NOMO-1 treated with DMSO at 0.1 percent for 48 hours (cell line): Measurements from ENCODE around the gene NCF4.

Source experiments
- DNase-seq: peaks from one replicate; lab custom pipeline; 2025; ENCODE audit not compliant: unreplicated experiment; lab: John Stamatoyannopoulos, UW

NCF4 gene

DNA sequence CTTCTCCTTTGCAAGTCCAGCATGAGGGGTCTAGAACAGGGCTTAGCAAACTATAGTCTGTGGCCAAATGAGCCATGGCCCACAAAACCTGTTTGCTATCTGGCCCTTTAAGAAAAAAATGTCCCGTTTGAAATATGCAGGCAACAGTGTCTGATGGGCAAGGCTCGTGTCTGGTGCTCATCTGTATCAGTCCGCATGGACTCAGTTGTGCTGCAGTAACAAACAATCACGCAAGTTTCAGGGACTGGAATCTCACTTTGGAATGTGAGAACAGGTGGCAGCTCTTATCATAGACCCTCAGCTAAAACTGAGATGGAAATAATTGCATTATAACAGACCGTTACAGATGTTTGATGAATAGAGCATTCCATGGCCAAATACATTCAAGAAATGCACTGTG, 24.9 kb upstream of the NCF4 start:
- DNase-seq, result no peak

DNA sequence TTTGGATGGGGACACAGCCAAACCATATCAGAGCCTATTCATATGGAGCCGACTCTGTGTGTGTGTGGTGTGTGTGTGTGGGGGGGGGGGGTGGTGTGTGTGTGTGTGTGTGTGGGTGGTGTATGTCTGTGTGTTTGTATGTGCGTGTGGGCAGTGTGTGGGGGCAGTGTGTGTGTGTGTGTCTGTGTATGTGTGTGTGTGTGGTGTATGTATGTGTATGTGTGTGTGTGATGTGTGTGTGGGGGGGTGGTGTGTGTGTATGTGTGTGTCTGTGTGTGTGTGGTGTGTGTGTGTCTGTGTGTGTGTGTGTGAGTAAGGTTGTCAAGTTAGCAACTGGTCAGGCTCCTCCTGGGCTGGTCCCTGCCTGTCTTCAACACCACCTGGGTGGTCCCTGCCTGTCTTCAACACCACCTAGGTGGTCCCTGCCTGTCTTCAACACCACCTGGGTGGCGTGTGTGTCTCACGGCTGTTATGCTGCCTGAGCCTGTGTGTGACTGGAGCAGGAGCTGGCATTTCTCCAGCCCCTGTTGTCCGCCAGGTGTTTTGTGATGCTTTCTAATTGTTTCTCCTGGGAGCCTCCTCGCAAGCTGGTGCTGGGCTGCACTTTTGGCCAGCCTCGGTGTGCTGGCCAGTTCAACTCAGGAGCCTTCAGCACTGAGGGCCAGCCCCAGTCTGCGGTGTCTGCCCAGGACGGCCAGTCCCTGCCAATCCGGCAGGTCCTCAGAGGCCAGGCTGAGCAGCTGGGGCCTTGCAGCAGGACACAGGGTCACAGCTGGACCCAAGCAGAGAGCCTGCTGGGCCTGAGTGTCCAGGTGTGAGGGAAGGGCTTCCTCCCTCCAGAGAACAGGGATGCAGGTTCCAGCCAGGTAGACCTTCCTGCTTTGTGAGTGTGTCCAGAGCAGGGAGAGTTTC, 22.4 kb upstream of the NCF4 start:
- no peak for DNase-seq

DNA sequence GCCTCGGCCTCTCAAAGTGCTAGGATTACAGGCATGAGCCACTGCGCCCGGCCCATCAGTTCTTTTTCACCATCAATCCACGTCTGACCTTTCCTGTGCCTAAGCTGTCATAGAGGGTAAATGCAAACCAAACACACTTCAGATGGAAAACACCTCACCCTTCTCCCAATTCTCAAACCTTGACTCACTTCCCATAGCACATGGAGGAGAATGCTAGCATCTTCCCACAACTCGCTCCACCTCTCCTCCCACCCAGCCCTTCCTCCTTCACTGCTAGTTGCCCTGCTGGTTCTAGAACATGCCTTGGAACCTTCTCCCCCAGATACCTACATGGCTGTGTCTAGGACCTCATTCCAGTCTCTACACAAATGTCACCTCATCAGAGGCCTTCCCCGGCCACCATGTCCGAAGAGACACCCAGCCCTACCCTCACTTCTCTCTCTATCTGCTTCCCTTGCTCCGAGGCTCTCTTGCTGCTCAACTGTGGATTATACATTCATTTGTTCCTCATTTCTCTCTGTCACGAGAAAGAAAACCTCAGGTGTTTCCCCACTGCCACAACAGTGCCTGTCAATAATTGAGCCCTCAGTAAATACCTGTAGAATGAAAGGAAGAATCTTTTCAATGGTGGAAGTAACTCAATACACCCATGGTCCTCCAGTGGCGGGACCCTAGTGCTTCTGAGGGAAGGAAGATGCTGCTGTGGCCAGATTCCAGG, 21.3 kb upstream of the NCF4 start:
- DNase-seq, result no peak

DNA sequence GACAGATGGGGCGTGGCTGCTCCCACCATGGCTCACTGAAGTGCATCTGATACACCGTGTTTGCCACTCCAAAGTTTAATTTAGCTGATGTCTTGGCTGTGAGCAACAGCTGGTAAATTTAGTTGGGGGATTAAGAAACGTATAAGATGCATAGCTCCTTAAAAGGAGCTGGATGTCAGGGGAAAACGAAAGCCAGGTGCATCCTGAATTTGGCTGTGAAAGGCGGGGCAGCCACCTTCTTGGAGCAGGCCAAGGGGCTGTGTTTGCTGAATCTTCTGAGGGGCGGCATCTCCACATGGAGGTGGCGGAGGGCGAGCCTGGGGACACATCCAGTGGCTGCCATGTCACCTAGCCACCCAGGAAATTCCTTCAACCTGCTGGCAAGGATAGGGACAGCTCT, 20.7 kb upstream of the NCF4 start:
- DNase-seq, result no peak

DNA sequence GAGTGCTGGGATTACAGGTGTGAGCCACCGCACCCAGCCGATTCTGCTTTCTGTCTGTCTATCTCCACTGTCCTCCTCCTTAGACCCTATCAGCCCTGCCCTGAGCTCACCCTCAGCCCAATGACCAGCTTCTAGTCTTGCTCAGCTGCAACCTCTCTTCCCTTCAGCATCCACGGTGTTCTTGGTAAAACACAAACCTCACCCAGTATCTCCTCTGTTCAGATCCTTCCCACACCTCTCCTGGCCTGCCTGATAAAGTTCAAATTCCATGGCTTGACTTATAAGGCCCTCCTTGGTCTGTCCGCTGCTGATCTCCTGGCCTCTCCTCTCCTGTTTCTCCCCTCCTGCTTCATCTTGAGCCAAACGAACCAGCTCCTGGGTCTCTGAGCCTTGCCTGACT, 14.5 kb upstream of the NCF4 start:
- DNase-seq, result no peak

DNA sequence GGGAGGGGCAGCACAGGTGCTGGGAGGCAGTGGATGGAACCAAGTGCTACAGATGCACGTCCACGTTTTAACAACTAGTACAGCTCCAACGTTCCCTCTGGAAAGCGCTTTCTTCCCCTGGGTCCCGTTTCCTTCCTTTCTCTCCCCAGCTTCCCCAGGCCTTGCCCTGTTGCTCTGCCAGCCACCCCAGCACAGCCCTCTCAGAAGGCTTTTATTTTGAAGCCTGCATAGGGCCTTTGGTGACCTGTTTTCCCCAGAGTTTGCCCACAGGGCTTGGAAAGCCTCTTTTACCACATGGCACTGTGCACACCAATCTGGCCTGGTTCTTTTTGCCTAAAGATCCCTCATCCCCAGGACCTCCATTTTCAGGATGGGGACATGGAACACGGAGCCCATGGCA, 13.9 kb upstream of the NCF4 start:
- no peak for DNase-seq

DNA sequence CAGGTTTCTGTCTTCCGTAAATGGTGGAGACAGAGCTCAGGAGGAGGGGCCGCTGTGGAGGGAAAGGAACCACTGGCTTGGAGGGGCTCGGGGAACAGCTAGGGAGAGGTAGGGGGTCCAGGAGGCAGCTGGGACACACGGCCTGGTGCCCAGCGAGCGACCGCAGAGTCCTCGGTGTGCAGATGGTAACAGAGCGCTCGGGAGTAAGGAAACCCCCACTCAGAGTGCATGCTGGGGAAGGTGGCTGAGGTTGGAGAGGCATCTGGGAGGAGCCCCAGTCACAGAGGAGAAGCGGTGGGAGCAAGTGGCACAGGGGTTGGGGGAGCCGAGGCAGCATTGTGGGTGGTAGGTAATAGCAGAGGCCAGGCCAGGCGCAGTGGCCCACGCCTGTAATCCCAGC, 10.8 kb upstream of the NCF4 start:
- DNase-seq, result no peak

DNA sequence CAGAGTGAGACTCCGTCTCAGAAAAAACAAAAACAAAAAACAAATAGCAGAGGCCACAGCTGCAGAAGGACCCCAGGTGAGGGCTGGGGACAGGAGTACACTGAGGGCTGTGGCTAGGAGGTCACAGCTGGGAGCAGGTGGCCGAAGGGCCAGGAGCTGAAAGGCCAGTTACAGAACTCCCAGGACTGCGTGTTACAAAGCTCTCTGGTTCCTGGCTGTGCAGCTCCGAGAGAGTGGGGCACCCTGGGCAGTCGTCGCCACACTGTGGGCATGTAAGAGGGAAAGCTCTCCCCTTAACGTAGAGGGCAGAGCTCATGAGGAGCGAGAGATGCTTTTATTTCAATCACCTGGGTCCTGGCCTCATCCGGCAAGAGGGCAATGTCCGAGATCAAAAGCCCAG, 10.1 kb upstream of the NCF4 start:
- no peak for DNase-seq

DNA sequence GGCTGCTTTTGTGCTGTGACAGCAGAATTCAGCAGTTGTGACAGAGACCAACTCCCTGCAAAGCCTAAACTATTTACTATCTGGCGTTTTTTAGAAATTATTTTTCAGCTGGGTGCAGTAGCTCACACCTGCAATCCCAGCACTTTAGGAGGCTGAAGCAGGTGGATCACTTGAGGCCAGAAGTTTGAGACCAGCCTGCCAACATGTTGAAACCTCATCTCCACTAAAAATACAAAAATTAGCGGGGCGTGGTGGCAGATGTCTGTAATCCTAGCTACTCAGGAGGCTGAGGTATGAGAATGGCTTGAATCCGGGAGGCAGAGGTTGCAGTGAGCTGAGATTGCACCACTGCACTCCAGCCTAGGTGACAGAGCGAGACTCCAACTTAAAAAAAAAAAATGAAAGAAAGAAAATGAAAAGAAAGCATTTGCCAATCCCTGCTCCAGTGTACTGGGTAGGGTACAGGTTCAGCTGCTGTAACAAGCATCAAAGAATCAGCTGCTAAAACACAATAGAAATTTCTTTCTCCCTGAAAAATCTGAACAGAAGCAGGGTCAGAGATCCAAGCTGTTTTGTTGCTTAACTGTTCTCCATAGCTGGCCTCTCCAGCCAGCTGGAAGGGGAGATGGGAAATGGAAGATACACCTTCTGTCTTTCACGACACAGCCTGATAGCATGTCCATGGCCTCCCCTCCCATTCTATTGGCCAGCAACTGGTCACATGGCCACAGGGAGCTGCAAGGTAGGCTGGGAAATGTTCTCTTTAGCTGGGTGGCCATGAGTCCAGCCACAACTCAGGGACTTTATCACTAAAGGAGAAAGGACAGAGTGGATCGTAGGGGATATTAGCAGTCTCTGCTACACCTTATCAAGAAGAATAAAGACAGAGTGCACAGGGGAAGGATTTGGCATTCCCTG, 8.5 kb upstream of the NCF4 start:
- DNase-seq, result no peak

DNA sequence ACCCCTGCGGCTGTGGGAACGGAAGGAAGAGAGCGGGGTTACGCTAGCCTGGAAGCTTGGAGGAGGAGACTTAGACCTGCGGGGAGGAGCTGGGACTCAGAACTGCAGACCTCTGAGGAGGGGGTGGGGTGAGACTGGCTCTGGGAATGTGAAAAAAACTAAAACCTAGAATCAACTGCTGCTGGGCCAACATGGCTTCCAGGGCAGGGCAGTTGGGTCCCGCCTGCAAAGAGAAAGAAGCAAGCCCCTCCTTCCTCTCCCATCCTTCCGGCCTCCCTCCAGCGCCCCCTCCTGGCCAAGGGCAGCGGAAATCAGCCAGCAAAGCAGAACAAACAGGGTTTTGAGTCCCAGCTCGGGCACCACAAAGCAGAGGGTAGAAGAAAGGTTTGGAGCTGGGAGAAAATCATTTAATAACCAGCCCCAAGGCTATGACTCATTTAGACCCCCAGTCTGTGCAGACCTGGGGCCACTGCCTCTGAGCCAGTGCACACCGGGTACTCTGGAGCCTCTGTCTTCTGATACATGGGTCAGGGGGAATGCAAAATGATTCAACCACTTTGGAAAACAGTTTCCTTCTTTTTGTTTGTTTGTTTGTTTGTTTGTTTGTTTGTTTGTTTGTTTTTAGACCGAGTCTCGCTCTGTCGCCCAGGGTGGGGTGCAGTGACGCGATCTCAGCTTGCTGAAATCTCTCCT, 7.3 kb upstream of the NCF4 start:
- DNase-seq, result peak; percentile 61

DNA sequence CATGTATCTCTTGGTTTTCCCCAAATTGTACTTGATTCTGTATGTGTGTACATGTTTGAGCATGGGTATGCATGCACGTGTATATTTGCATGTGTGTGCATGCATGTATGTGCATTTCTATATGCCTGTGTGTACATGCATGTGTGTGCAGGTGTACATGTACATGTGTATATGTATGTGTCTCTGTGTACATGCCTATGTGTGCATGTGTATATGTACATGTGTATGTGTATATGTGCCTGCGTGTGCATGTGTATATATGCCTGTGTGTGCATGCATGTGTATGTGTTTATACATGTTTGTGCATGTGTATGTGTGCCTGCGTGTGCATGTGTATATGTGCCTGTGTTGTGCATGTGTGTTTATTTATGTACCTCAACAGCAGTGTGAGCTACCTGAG, 5.3 kb upstream of the NCF4 start:
- no peak for DNase-seq

DNA sequence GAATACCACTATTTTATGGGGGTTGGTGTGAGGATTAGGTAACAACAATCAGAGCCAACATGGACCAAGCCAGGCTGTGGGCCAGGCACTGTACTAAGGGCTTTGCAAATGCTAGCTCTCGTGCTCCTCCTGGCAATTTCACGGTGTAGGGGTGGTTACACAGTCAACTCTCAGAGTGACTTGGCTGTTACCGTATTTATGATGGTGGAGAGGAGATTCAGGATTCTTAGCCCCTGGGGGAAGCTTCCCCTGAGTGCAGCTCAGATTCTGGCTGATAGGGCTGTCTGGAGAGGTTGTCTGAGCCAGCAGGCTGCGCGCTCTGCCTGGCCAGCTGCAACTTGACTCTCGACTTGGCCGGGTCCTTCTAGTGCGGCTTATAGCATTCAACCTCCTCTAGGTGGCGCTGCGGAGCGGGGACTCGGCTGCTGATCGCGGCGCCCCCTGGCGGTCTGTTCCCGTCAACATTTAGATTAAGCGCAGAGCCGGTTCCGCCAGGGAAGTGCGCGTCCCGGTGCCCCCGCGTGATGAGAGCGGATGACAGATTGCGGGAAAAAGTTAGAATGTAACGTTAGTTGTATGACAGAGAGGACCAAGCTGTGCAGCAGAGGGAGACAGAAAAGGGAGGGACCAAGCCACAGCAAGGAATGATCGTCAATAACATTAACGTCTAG, 4.5 kb upstream of the NCF4 start:
- DNase-seq, result peak; percentile 85

DNA sequence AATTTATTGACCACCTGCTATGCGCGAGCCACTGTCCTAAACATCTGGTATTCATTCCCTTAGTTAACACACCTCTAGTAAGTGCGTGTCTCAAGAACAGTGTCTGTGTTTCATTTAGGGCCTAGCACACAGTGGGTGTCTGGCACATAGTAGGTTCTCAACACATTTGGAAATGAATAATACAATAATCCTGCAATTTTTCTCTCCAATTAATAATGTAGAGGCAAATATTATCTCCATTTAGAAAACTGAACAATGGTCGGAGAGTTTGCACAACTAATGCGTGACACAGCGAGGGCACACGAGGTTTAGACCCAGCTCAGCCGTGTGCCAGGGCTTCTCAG, 4.0 kb upstream of the NCF4 start:
- DNase-seq, result no peak

DNA sequence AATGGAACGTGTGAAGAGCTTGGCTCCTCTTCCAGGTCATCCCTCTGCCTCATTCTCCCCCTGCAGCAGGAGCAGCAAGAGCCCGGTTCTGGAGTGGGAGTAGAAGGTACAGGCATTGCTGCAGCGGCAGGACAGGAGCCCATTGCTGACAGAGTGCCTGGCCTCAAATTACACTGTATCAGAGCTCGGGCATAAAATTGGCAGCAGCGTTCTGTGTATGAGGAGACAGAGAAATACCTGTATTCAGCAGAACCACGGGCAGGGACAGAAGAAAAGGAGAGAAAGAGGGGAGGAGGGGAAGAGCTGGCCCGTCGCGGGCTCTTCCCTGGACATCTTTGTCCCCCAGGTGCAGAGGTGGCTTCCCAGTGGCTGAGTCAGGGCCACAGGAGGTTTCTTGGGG, 2.6 kb upstream of the NCF4 start:
- no peak for DNase-seq

DNA sequence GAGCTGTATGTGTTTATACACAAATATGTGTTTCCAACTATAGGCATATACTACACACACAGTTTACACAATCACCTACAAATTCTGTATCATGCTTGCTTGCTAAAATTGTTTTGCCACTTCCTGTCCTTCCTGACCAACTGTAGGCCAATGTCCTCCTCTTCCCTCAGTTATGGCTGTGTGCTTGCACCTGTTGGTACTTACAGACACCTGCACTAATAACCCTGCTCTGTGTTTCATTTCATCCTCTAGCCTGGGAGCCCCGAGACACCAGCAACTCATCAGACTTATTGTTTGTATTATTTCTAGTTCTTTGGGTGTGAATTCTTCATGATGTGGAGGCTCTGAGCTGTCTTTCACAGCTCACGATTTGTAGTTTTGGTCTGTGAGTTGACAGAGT, 1.8 kb upstream of the NCF4 start:
- DNase-seq, result peak; percentile 8

DNA sequence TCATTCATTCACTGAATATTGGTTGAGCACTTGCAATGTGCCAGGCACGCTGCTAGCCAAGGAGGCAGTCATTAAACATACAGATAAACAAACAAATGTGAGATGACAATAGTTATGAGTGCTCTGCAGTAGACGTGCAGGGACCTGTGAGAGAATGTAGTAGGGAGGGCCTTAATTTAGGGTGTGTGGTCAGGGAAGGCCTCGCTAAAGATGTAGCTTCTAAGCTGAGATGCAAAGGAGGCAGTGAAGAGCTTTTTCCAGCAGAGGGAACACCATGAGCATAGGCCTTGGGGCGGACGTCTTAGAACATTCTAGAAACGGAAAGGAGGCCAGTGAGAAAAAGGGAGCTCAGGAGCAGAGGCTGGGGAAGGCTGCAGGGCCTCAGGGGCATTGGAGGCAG, 789 bp upstream of the NCF4 start:
- DNase-seq, result no peak

DNA sequence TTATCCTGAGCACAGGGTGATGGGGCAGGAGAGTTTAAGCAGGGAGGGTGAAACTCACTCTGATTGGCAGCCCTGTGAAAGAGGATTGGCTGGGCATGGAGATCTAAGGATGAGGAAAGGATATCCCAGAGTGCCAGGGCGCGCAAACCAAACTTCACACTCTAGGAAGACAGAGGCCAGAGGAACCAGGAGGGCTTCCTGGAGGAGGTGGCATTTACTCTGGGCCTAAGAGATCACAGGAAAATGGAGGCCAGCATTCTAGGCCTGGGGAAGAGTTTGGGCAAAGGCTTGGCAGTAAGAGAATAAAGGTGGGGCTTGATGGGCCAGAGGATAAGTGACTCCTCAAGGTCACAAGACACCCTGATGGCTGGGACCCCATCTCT, 377 bp upstream of the NCF4 start:
- no peak for DNase-seq

DNA sequence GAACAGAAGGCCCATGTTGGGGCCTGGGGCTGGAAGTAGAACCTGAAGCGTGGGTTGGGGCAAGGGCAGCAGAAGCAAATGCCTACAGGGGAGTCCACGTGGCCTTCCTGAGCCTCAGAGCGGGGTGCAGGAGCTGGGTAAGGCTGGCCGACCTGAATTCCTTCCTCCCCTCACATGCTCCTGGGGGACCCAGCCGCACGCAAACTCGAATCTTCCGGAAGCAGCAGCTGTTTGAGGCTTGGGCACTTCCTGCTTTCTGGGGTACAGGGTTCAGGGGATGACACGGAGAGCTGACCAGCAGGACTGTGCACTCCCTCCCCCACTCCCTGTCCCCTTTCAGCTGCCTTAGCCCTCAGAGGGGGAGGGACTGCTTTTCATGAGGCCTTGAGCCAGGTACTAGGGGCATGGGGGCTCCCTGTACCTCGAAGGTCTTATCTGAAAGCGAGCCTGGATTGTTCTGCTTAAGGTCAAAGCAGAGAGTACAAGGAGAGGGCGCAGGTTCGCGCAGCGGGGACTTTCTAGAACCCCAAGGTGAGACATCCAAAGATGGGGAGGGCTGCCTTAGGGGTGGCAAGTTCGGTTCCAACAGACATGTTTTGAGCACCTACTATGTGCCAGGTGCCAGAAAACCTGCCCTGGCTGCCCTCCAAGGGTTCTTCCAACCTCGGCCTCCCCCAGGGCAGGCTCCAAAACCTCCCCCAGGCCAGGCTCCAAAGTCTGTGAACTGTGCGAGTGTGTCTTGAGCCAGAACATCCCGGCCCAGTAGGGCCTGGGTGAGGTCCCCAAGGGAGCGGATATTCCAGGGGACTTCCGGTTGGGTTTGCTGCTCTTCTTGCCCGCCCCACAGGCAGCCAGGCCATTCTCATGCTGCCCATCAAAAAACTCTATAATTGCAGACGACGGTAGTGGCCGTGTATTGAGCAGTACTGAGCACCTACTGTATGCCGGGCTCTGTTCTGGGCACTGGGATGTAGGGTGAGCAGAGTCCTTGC, 1.7 kb downstream of the NCF4 start:
- DNase-seq, result peak; percentile 83

DNA sequence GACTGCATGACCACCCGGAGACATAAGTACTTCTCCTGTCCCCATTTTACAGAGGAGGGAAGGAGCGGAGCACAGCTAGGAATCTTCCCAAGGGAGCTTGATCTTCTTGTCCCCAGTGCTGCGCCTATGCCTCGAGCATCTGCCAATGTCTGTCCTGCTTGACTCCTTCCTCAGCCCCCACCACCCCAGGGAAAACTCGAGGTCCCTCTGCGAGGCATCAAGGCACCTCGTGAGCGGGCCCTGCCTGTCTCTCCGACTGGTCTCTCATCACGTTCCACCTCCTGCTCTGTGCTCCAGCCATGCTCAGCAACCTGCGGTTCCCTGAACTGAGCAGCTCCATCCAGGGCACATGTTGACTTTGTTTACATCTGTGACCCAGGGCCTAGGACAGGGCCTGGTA, 2.5 kb downstream of the NCF4 start:
- no peak for DNase-seq
